T-helper 1 cell treated with Interleukin-12 subunit alpha and Interleukin-12 subunit beta and Interleukin-4 antibody, amounts not matched to agents 30 μg/mL and 1 μg/mL, for 36 hours (primary cell): ENCODE measurements around the gene ADAMTS12.

Experiments used
- H3K27ac Mint-ChIP-seq: one replicate; pipeline ENCODE4 v1.8.0; 2021; ENCODE audit warnings: mild to moderate bottlenecking, mixed read lengths
- H3K27me3 Mint-ChIP-seq: one replicate; pipeline ENCODE4 v1.8.0; 2021; ENCODE audit warnings: low read depth, mixed read lengths
- H3K36me3 Mint-ChIP-seq: one replicate; pipeline ENCODE4 v1.8.0; 2021; ENCODE audit warnings: low read depth, mixed read lengths
- H3K4me1 Mint-ChIP-seq: one replicate; pipeline ENCODE4 v1.8.0; 2021; ENCODE audit warnings: low read depth, mixed read lengths
- H3K4me3 Mint-ChIP-seq: one replicate; pipeline ENCODE4 v1.8.0; 2021; ENCODE audit warnings: mild to moderate bottlenecking, moderate library complexity, mixed read lengths
- H3K9me3 Mint-ChIP-seq: one replicate; pipeline ENCODE4 v1.8.0; 2021; ENCODE audit warnings: mixed read lengths

The ADAMTS12 gene

DNA sequence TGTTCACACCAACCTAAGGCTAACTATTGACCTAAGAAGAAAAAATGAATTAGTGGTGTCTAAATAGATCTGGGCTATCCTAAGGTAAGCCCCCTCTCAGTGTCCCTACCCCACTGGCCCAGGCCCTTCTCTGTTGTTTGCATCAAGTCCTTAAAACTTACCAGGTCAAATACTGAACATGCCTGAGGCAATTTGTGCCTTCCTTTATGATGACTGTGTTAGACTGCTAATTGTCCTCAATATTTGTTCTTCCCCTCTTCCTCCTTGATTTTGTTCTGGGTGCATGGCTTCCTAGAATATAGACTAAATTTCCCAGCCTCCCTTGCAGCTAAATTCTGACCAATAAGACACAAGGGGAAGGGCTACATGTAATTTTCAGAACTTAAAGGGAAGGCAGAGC is 199.9 kb downstream of the ADAMTS12 start:
- H3K36me3 Mint-ChIP-seq = no peaks in the 10 kb centered on the region
- no peak overlapping the region for H3K4me3 Mint-ChIP-seq
- H3K27me3 Mint-ChIP-seq = no peaks in the 10 kb centered on the region
- H3K9me3 Mint-ChIP-seq = peaks cover 10% of the 10 kb centered on the region
- no peaks in the 10 kb centered on the region for H3K4me1 Mint-ChIP-seq
- no peak overlapping the region for H3K27ac Mint-ChIP-seq

DNA sequence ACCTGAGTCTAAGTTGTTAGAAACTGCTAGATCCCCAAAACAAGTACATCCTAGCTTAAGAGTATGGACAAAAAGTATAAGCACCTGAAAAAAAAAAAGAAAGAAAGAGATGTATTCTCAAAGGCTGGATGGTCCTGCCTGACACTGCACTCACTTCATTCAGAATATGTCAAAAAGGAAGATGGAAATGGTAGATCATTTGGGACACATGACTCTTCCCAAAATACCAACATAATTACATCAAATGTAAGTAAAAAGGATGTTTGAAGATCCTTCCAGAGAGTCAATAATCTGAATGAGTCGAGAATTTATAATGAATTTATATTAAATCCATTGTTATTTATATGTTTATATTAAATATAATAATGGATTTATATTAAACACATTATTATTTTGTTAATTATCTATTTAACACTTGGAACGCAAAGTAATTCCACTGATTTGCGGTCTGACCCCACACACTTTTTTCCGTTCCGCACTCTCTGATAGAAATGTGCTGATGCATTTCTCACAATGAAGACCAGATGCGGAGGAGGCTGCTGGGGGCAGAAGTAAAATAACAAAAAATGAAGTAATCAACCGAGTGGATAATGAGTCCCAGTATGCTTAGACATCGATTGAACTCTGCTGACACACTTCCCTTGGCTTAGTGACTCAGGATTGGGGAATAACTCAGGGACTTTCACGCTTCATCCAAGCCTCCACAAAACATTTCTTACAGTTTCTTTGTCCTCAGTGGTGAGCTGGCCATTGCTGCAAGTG is 201.2 kb downstream of the ADAMTS12 start:
- Mint-ChIP-seq H3K4me1 (no peaks in the 10 kb centered on the region), H3K27me3 (no peaks in the 10 kb centered on the region), H3K9me3 (peaks cover 10% of the 10 kb centered on the region), H3K4me3 (no peak overlapping the region), H3K36me3 (no peaks in the 10 kb centered on the region), H3K27ac (no peak overlapping the region)

DNA sequence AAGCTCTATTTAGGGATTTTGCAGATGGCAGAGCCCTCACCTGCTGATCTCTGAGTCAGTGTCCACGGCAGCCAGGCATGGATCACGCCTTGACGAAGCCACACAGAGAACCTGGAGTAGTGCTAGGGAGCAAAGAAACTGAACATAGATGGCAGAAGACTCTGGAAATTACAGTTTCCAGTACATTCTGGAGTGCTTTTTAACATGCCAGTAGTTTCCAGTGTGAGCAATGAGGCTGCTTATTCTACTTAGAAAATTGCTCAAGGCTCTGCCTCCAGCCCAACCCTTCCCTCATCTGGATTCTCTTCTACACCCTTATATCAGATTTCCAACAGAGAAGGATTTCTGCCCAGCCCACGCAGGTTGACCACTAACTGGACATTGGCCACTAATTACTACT is 203.3 kb downstream of the ADAMTS12 start:
- Mint-ChIP-seq H3K27me3 (no peaks in the 10 kb centered on the region), H3K36me3 (no peaks in the 10 kb centered on the region), H3K4me3 (no peak overlapping the region), H3K9me3 (peaks cover 6% of the 10 kb centered on the region), H3K27ac (no peak overlapping the region), H3K4me1 (no peaks in the 10 kb centered on the region)

- Mint-ChIP-seq H3K27me3 (no peaks in the 10 kb centered on the region), H3K9me3 (peaks cover 4% of the 10 kb centered on the region), H3K4me1 (no peaks in the 10 kb centered on the region), H3K36me3 (no peaks in the 10 kb centered on the region), H3K27ac (no peak overlapping the region), H3K4me3 (no peak overlapping the region)
Measured at GRCh38 chr5:33688066-33688465, 203.7 kb downstream of the ADAMTS12 start.

DNA sequence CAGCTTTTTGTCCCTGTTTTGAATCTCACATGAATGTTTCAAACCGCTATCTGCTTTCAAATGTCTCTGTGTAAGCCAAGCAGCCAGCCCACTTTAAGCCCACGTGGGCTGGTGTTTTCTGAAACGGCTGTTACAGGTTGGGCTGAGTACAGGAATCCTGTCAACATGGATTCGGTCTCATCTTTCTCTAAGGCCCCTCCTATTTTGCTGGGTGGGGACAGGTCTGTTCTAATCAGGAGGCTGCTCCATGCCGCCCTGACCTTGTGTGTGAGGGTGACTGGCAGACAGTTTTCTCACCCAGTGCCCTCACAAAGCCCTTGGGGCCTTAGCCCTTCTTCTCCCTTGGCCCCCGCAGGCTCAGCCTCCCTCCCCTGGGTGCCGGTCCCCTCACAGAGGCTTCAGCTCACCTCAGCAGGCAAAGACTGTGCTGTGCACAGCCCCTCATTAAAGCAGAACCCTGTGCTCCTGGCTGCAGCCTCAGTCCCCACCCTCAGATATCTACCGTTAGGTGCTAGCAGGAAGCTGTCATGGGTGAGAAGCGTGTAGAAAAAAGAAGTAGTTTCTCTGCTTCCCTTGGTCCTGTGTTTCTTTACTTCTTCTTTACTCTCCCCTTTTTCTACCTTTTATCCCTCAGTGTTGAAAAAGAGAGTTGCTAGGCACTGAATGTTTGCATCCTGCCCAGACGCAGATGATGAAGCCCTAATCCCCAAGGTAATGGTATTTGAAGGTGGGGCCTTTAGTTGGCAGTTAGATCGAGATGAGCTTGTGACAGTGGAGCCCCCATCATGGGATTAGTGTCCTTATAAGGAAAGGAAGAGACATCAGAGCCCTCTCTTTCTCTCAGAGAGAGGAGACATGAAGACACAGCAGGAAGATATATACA is 205.7 kb downstream of the ADAMTS12 start:
- Mint-ChIP-seq H3K9me3 (no peaks in the 10 kb centered on the region), H3K27ac (no peak overlapping the region), H3K36me3 (no peaks in the 10 kb centered on the region), H3K4me3 (no peak overlapping the region), H3K27me3 (no peaks in the 10 kb centered on the region), H3K4me1 (no peaks in the 10 kb centered on the region)

DNA sequence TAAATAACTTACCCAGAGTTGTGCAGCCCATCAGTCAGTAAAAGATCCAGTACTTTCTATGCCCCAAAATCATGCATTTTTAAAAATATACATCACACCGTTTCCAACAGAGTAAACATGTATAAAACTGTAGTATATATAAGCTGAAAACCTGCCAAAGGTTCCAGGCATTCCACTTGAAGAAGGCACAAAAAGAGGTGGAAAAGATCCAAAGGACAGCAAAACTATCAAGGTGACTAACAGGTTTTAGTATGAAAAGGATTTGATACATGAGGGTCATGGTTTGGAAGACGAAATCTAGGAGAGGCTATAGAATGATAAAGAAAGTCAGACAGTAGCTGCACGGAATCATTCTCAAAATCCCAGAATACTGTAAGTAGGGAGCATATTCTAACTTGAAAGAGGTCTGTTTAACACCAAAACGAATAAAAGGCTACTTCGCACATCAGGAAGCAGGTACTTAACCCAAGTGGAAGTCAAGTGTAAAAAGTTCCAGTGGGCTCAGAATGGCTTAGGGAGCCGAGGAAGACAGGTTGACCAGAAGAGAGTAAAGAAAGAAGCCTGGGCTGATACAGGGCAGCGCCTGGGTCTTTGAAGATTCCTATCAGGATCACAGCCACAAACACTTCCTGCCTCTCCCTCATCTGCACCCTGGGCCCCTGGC is 207.2 kb downstream of the ADAMTS12 start:
- Mint-ChIP-seq H3K4me1 (no peaks in the 10 kb centered on the region), H3K27ac (no peak overlapping the region), H3K4me3 (no peak overlapping the region), H3K27me3 (no peaks in the 10 kb centered on the region), H3K36me3 (no peaks in the 10 kb centered on the region), H3K9me3 (no peaks in the 10 kb centered on the region)

- H3K4me3 Mint-ChIP-seq = no peak overlapping the region
- H3K9me3 Mint-ChIP-seq = no peaks in the 10 kb centered on the region
- H3K27ac Mint-ChIP-seq = no peak overlapping the region
- H3K27me3 Mint-ChIP-seq = no peaks in the 10 kb centered on the region
- no peaks in the 10 kb centered on the region for H3K4me1 Mint-ChIP-seq
- H3K36me3 Mint-ChIP-seq = no peaks in the 10 kb centered on the region
Measured at GRCh38 chr5:33679791-33680190, 212.0 kb downstream of the ADAMTS12 start.

GRCh38 chr5:33675958-33676464 is 215.8 kb downstream of the ADAMTS12 start:
- no peaks in the 10 kb centered on the region for H3K4me1 Mint-ChIP-seq
- no peak overlapping the region for H3K4me3 Mint-ChIP-seq
- H3K27ac Mint-ChIP-seq = no peak overlapping the region
- no peaks in the 10 kb centered on the region for H3K9me3 Mint-ChIP-seq
- H3K27me3 Mint-ChIP-seq = no peaks in the 10 kb centered on the region
- H3K36me3 Mint-ChIP-seq = no peaks in the 10 kb centered on the region

- H3K4me1 Mint-ChIP-seq = no peaks in the 10 kb centered on the region
- H3K9me3 Mint-ChIP-seq = no peaks in the 10 kb centered on the region
- no peak overlapping the region for H3K27ac Mint-ChIP-seq
- no peaks in the 10 kb centered on the region for H3K36me3 Mint-ChIP-seq
- H3K27me3 Mint-ChIP-seq = no peaks in the 10 kb centered on the region
- no peak overlapping the region for H3K4me3 Mint-ChIP-seq
Measured at GRCh38 chr5:33671700-33672291, 220.0 kb downstream of the ADAMTS12 start.

- no peaks in the 10 kb centered on the region for H3K9me3 Mint-ChIP-seq
- no peaks in the 10 kb centered on the region for H3K4me1 Mint-ChIP-seq
- H3K27ac Mint-ChIP-seq = no peak overlapping the region
- H3K27me3 Mint-ChIP-seq = no peaks in the 10 kb centered on the region
- H3K36me3 Mint-ChIP-seq = no peaks in the 10 kb centered on the region
- H3K4me3 Mint-ChIP-seq = no peak overlapping the region
Measured at GRCh38 chr5:33662722-33663427, 228.9 kb downstream of the ADAMTS12 start.

DNA sequence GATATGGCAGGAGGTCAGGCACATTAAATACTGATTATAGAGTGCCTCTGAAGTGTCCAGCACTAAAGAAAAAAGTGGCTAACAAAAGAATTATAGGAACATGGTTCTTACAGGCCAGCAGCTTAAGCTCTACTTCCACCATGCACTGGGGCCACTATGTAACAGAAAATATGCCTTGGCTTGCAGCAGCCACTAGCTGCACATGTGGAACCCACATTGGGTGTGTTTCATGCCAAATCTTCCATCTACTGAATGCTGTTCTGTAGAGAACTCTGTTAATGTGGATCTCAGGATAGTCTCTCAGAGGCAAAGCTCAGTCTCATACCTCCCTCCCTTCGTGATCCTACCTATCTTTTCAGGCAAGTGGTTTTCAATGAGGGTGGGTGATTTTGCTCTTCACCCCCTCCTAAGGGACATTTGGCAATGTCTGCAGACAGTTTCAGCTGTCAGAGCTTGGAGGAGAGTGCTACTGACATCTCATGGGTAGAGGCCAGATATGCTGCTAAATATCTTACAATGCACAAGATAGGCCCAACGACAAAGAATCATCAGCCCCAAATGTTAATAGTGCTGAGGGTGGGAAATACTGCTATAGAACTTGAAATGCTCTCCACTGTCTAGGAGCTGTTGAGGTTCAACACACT is 232.1 kb downstream of the ADAMTS12 start:
- no peaks in the 10 kb centered on the region for H3K36me3 Mint-ChIP-seq
- no peak overlapping the region for H3K4me3 Mint-ChIP-seq
- H3K27me3 Mint-ChIP-seq = no peaks in the 10 kb centered on the region
- no peaks in the 10 kb centered on the region for H3K4me1 Mint-ChIP-seq
- no peak overlapping the region for H3K27ac Mint-ChIP-seq
- no peaks in the 10 kb centered on the region for H3K9me3 Mint-ChIP-seq

- Mint-ChIP-seq H3K27ac (no peak overlapping the region), H3K27me3 (no peaks in the 10 kb centered on the region), H3K9me3 (no peaks in the 10 kb centered on the region), H3K4me1 (no peaks in the 10 kb centered on the region), H3K4me3 (no peak overlapping the region), H3K36me3 (no peaks in the 10 kb centered on the region)
Measured at GRCh38 chr5:33657804-33658440, 233.9 kb downstream of the ADAMTS12 start.

DNA sequence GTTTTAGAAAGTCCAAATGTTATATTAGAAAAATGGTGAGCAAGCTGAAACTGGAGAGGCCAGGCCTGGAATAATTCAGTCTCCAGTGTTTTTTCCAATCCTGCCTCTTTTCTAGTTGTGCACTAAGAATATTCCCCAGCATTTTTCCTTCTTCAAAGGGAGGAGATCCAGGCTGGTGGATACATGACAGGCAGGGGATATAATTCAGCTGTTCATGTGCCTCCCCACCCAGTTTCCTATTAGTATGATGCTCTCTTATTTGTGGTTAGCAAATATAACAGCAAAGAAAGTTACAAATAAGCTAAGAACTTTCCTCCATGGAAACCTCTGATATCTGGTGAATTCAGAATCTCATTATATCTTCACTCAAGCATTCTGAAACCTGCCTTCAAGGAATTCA is 234.6 kb downstream of the ADAMTS12 start:
- Mint-ChIP-seq H3K27ac (no peak overlapping the region), H3K4me3 (no peak overlapping the region), H3K4me1 (no peaks in the 10 kb centered on the region), H3K9me3 (no peaks in the 10 kb centered on the region), H3K36me3 (no peaks in the 10 kb centered on the region), H3K27me3 (no peaks in the 10 kb centered on the region)
